Loucy (cell line): ENCODE results near the gene AIM2.
A peak's percentile ranks its signal among the peaks of the same experiment; 100 is the strongest.

ENCODE experiments used
- H2AFZ ChIP-seq: fragments of 200-600 bp; sonication (generic); 2 replicates; pipeline ENCODE4 v1.6.0; 2016; ENCODE audit warnings: antibody characterized with exemption, mild to moderate bottlenecking, low read length, moderate library complexity
- H3F3A ChIP-seq: fragments of 200-600 bp; 2 replicates; pipeline ENCODE4 v1.6.0; 2016; ENCODE audit warnings: antibody characterized with exemption, low read depth, mild to moderate bottlenecking
- H3K27me3 ChIP-seq: fragments of 200-600 bp; sonication (generic); 2 replicates; pipeline ENCODE4 v1.6.1; 2014; ENCODE audit warnings: low read length, mild to moderate bottlenecking; ENCODE audit not compliant: insufficient read depth, poor library complexity, severe bottlenecking
- H3K36me3 ChIP-seq: fragments of 200-600 bp; sonication (generic); 2 replicates; pipeline ENCODE4 v1.6.1; 2016; ENCODE audit warnings: low read length; ENCODE audit not compliant: insufficient read depth
- H3K4me1 ChIP-seq: fragments of 200-600 bp; sonication (generic); 2 replicates; pipeline ENCODE4 v1.5.1; 2014; ENCODE audit warnings: low read length, mild to moderate bottlenecking; ENCODE audit not compliant: insufficient read depth, poor library complexity, severe bottlenecking
- H3K4me2 ChIP-seq: fragments of 200-600 bp; sonication (generic); 2 replicates; pipeline ENCODE4 v1.6.0; 2014; ENCODE audit warnings: antibody characterized with exemption, low read length, low read depth, mild to moderate bottlenecking; ENCODE audit not compliant: poor library complexity, severe bottlenecking
- H3K4me3 ChIP-seq: fragments of 200-600 bp; sonication (generic); 2 replicates; pipeline ENCODE4 v1.5.1; 2014; ENCODE audit warnings: low read length, mild to moderate bottlenecking, mixed read lengths; ENCODE audit not compliant: poor library complexity, severe bottlenecking
- H3K79me2 ChIP-seq: fragments of 200-600 bp; sonication (generic); 2 replicates; pipeline ENCODE4 v1.6.1; 2014; ENCODE audit warnings: low read length; ENCODE audit not compliant: insufficient read depth
- H3K9ac ChIP-seq: fragments of 200-600 bp; sonication (generic); 2 replicates; pipeline ENCODE4 v1.6.0; 2014; ENCODE audit warnings: mild to moderate bottlenecking, low read depth, low read length, moderate library complexity; ENCODE audit not compliant: poor library complexity, severe bottlenecking
- H3K9me2 ChIP-seq: fragments of 200-600 bp; sonication (generic); replicated peaks from 2 replicates; pipeline ENCODE4 v1.6.1; 2016; ENCODE audit warnings: low read depth, low read length, mixed read lengths
- H3K9me3 ChIP-seq: fragments of 200-600 bp; sonication (generic); 2 replicates; pipeline ENCODE4 v1.6.1; 2014; ENCODE audit warnings: mild to moderate bottlenecking, antibody characterized with exemption, low read length, low read depth; ENCODE audit not compliant: insufficient read depth
- H4K20me1 ChIP-seq: fragments of 200-600 bp; sonication (generic); 2 replicates; pipeline ENCODE4 v1.6.0; 2014; ENCODE audit warnings: antibody characterized with exemption, low read length, mild to moderate bottlenecking; ENCODE audit not compliant: insufficient read depth, poor library complexity, severe bottlenecking
- EZH2phosphoT487 ChIP-seq: fragments of 200-600 bp; IDR thresholded peaks from 2 replicates; pipeline ENCODE4 v1.6.1; 2018; ENCODE audit warnings: antibody characterized with exemption, mild to moderate bottlenecking, moderate library complexity, borderline replicate concordance
- TF ChIP-seq, protein P1 (sequence below): fragments of 200-600 bp; sonication (generic); conservative IDR thresholded peaks from 2 replicates; pipeline ENCODE4 v1.5.1; 2014; ENCODE audit warnings: mild to moderate bottlenecking, antibody characterized with exemption, low read length

The AIM2 gene

DNA sequence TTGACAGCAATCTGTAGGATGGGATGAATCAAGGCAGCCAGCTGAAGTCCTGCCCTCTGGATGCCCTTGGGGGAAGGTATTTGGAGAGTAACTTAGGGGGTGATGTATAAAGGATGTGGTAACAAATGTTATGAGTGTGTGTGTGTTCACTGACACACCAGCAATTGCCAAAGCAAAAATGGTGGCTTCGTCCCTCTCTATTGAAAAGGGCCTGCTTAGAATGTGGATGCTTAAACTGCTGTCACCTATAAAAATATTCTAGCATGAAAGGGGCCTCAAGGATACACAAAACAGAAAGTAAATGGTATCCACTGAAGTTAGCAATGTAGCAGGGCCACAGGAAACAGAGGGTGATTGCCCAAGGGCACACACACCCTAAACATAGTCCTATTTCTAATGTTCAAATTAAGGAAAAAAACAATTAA lies 15.1 kb upstream of the AIM2 start:
- no peak for TF ChIP-seq EZH2phosphoT487
- TF ChIP-seq, protein P1, sequence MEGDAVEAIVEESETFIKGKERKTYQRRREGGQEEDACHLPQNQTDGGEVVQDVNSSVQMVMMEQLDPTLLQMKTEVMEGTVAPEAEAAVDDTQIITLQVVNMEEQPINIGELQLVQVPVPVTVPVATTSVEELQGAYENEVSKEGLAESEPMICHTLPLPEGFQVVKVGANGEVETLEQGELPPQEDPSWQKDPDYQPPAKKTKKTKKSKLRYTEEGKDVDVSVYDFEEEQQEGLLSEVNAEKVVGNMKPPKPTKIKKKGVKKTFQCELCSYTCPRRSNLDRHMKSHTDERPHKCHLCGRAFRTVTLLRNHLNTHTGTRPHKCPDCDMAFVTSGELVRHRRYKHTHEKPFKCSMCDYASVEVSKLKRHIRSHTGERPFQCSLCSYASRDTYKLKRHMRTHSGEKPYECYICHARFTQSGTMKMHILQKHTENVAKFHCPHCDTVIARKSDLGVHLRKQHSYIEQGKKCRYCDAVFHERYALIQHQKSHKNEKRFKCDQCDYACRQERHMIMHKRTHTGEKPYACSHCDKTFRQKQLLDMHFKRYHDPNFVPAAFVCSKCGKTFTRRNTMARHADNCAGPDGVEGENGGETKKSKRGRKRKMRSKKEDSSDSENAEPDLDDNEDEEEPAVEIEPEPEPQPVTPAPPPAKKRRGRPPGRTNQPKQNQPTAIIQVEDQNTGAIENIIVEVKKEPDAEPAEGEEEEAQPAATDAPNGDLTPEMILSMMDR = no peak
- Histone ChIP-seq H3K36me3 (no peaks in the 10 kb centered on the region), H3K9me3 (no peaks in the 10 kb centered on the region), H3K79me2 (no peaks in the 10 kb centered on the region), H3K4me3 (peak overlapping the region; percentile 36), H3K27me3 (no peaks in the 10 kb centered on the region), H3K9me2 (no peaks in the 10 kb centered on the region), H3K4me1 (peaks cover 37% of the 10 kb centered on the region), H3K9ac (peak overlapping the region; percentile 29), H4K20me1 (no peaks in the 10 kb centered on the region), H2AFZ (0 out of 2 replicates have a peak overlapping the region, but pooled peaks have one; percentile 13), H3F3A (0 out of 2 replicates have a peak, but pooled peaks cover 4% of the 10 kb centered on the region), H3K4me2 (peak overlapping the region; percentile 55)

DNA sequence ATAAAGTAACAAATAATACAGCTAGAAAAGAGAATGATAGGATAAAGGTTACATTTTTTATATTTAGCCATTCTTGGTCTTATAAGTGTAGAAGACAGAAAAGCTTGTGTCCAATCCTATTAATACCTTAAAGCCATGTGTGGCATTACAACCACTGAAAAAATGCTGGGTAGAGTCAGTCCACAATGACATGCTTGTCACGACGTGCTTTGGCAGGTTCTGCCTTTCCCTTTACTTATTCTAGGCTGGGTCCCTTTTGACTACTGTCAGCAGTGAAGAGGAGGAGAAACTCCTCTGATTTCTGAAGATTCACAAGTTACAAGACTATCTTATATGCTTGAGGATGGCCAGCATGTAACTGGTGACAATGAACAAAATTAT lies 14.6 kb upstream of the AIM2 start:
- H3K9ac ChIP-seq = peak overlapping the region; percentile 29
- H3F3A ChIP-seq = 0 out of 2 replicates have a peak, but pooled peaks cover 4% of the 10 kb centered on the region
- H3K4me1 ChIP-seq = peaks cover 37% of the 10 kb centered on the region
- H3K9me3 ChIP-seq = no peaks in the 10 kb centered on the region
- H3K9me2 ChIP-seq = no peaks in the 10 kb centered on the region
- H4K20me1 ChIP-seq = no peaks in the 10 kb centered on the region
- peak overlapping the region; percentile 55 for H3K4me2 ChIP-seq
- no peaks in the 10 kb centered on the region for H3K36me3 ChIP-seq
- H3K4me3 ChIP-seq = peak overlapping the region; percentile 36
- no peaks in the 10 kb centered on the region for H3K79me2 ChIP-seq
- H2AFZ ChIP-seq = no peak overlapping the region
- no peak for TF ChIP-seq EZH2phosphoT487
- TF ChIP-seq, protein P1 = no peak
- H3K27me3 ChIP-seq = no peaks in the 10 kb centered on the region

DNA sequence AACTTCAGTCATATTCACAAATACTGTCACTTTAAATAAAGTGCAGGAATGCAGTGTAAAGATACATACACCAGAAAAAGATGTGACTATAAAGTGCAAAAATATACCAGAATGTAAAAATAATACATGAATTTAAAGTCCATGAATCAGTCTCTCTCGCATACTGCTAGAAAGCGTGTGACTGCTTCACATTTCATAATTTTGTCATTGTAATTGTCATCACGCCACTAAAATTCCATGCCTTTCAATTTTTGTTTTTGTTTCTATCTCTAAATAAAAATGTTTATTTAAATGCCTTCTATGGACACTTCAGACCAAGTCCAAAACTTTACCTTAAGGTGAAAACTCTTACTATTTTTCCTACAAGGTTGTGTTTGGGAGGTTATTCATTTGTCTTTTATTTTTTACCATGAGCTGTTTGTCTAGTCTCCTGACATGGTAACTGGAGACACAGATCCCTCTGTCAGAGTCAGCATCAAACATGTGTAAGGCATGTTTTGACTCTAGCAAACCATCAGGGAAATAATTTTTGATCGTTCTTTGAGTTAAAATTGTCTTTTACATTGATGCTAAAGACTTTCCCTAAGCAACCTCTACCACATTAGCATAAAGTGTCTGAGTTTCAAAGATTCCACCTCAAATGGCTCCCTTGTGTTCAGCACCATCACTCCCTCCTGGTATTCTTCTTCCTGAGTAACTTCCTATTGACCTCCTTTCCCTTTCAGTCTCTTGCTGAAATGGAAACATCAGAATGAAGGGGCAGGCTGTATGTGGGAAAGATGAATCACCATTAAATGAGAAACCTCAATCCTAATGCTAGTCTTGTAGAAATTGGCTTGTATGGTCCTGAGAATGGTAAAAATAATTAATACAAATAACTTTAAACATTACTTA lies 14.0 kb upstream of the AIM2 start:
- no peak for TF ChIP-seq EZH2phosphoT487
- TF ChIP-seq, protein P1 = no peak
- 0 out of 2 replicates have a peak, but pooled peaks cover 4% of the 10 kb centered on the region for H3F3A ChIP-seq
- no peak overlapping the region for H3K4me3 ChIP-seq
- H3K4me2 ChIP-seq = peak overlapping the region; percentile 55
- H3K9me3 ChIP-seq = no peaks in the 10 kb centered on the region
- H3K27me3 ChIP-seq = no peaks in the 10 kb centered on the region
- H2AFZ ChIP-seq = no peak overlapping the region
- no peak overlapping the region for H3K9ac ChIP-seq
- H3K4me1 ChIP-seq = peaks cover 37% of the 10 kb centered on the region
- no peaks in the 10 kb centered on the region for H3K36me3 ChIP-seq
- no peaks in the 10 kb centered on the region for H3K9me2 ChIP-seq
- no peaks in the 10 kb centered on the region for H3K79me2 ChIP-seq
- no peaks in the 10 kb centered on the region for H4K20me1 ChIP-seq
